HG03521 (cell line): ENCODE data around the gene SLC25A4.

Experiments used
- ATAC-seq: cut with Tn5 transposase; IDR thresholded peaks from one replicate; pipeline ENCODE4 v1.9.1; 2021; ENCODE audit warnings: mild to moderate bottlenecking, moderate library complexity; ENCODE audit not compliant: unreplicated experiment

SLC25A4 gene

GRCh38 chr4:185119927-185120630 lies 23.0 kb upstream of the SLC25A4 start:
- ATAC-seq, result no peak

- no peak for ATAC-seq
These were observed 22.5 kb upstream of the SLC25A4 start for GRCh38 chr4:185120631-185120946.

- peak; percentile 58 for ATAC-seq
These were observed 20.3 kb upstream of the SLC25A4 start for GRCh38 chr4:185122681-185123345.

- no peak for ATAC-seq
These were observed 19.1 kb upstream of the SLC25A4 start for GRCh38 chr4:185124006-185124405.

- ATAC-seq, result no peak
These were observed 15.8 kb upstream of the SLC25A4 start for GRCh38 chr4:185127021-185127925.

GRCh38 chr4:185128272-185129119 lies 14.6 kb upstream of the SLC25A4 start:
- ATAC-seq, result no peak

GRCh38 chr4:185134307-185134869 lies 8.7 kb upstream of the SLC25A4 start:
- ATAC-seq, result peak; percentile 66

- no peak for ATAC-seq
These were observed 5.7 kb upstream of the SLC25A4 start for GRCh38 chr4:185137233-185137925.

GRCh38 chr4:185138161-185138560 lies 4.9 kb upstream of the SLC25A4 start:
- no peak for ATAC-seq

GRCh38 chr4:185139736-185140135 lies 3.3 kb upstream of the SLC25A4 start:
- ATAC-seq, result no peak

- no peak for ATAC-seq
These were observed 1.3 kb upstream of the SLC25A4 start for GRCh38 chr4:185141777-185142176.

- ATAC-seq, result peak; percentile 13
These were observed 528 bp upstream of the SLC25A4 start for GRCh38 chr4:185142564-185142911.

- peak; percentile 15 for ATAC-seq
These were observed 519 bp downstream of the SLC25A4 start for GRCh38 chr4:185143601-185143969.

GRCh38 chr4:185144601-185145240 lies 1.7 kb downstream of the SLC25A4 start:
- no peak for ATAC-seq

GRCh38 chr4:185145572-185145971 lies 2.5 kb downstream of the SLC25A4 start:
- ATAC-seq, result no peak

GRCh38 chr4:185149392-185149791 lies 6.3 kb downstream of the SLC25A4 start:
- no peak for ATAC-seq

- ATAC-seq, result no peak
These were observed 8.2 kb downstream of the SLC25A4 start for GRCh38 chr4:185151296-185151695.

GRCh38 chr4:185165605-185166063 lies 22.6 kb downstream of the SLC25A4 start:
- peak; percentile 94 for ATAC-seq

GRCh38 chr4:185167234-185167633 lies 24.2 kb downstream of the SLC25A4 start:
- ATAC-seq, result no peak
